Inferior parietal cortex (tissue), 1 donor: ENCODE data around the gene EN2.

Experiments
- DNase-seq: peaks from one replicate; pipeline ENCODE4 v3.0.0-alpha.2; 2016; ENCODE audit errors: extremely low spot score

Gene EN2

DNA sequence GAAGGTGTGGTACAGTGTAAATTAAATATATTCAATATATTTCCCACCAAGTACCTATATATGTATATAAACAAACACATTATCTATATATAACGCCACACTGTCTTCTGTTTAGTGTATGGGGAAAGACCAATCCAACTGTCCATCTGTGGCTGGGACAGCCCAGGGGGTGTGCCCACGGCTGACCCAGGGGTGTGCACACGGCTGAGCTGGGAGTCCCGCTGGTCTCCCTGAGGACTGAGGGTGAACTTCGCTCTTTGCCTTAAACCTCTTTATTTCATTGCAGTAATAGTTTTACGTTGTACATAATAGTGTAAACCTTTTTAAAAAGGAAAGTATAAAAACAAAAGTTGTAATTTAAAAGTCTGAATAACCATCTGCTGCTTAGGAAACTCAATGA lies 6.3 kb downstream of the EN2 start:
- no peak for DNase-seq

DNA sequence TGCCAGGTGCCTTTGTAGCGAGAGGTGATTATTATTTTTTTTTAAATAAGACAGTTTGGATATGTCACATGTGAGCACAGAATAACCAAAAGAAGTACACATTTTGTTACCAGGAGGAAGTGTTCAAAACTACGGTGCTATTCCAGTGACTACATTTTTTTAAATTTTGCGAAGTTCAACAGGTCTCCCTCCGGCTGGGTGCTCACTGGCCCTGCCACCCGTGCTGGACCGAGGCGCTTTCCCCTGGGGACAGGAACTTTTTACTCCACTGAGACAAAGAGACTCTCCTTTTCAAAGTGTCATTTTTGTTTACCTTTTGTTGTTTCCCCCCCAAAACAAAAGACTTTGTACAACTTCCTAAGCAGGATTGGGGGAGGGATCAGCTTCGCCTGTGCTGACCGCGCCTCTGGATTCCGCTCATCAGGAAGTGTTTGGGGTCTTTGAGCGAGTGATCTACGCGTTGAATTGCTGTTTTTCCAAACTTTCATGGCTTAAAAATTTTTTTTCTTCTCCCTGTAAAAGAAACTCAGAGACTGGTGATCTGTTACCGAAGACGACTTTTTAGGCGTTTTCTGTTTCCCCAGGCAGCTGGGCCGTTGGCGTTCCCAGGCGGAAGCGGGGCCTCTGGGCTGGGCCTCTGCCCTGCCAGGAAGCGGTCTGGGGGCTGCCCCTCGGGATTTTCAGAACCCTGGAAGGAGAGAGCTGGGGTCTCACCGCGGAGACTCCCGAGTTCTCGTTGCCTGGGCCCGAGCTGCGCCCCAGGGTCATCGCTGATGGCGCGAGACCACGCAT lies 7.2 kb downstream of the EN2 start:
- no peak for DNase-seq

GRCh38 chr7:155465761-155466141 lies 7.8 kb downstream of the EN2 start:
- DNase-seq = no peak

GRCh38 chr7:155466142-155466813 lies 8.3 kb downstream of the EN2 start:
- DNase-seq = no peak

- no peak for DNase-seq
These were observed 9.1 kb downstream of the EN2 start for GRCh38 chr7:155466814-155467733.

DNA sequence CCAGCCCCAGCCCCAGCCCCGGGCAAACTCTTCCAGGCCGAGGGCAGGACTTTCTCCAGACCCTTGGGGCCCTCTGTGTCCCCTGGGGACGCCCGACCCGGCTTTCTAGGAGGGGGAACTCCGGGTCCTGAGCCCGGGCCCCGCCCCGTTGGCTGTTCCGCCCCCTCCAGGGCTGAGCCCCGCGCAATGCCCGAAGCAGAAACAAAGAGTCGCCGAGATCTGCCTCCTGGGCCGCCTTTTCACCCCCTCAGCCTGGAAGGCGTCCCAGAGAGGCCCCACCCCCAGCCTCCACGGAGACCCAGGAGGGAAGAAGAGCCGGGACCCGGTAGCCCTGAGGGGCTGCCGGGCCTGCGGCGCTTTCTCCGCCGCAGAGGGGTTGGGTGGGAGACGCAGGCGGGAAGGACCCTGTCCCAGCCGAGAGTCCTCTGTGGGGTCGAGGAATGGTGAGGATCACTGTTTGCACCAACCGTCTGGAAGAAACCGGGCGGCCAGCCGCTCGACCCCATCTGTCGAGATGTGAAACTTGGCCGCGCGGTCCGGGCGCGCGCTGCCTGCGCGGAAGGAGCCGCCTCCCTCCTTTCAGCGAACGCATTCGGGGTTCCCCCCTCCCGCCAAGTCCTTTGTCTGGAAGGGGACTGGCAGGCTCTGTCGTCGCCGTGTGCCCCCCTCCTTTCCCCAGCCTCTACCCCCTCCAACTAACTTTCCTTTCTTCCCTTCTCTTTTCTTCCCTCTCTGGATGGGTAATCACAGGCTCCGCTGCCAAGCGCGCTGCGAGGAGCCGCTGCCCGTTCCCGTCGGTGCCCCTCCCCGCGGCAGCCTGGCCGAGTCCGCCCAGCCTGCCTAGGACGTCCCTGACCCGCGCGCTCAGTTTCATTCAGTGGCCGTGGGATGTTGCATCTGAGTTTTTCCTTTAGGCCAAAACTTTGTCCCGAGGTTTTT lies 10.2 kb downstream of the EN2 start:
- no peak for DNase-seq

GRCh38 chr7:155468785-155469148 lies 10.8 kb downstream of the EN2 start:
- no peak for DNase-seq

GRCh38 chr7:155469311-155470185 lies 11.6 kb downstream of the EN2 start:
- no peak for DNase-seq

DNA sequence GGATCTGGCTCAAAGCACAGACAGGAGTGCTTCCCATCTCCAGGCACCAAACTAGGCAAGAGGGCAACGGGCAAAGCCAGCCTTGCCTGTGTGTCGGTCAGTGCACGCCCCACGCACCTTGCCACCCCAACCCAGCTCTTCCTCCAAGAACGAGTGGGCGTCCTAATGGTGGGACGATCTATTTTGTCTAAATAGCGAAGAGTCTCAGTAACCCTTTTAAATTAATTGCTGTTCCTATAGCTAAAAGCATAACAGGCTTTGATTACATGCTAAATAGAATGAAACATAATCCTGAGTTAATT lies 12.2 kb downstream of the EN2 start:
- DNase-seq = no peak

GRCh38 chr7:155470686-155471638 lies 13.0 kb downstream of the EN2 start:
- no peak for DNase-seq

GRCh38 chr7:155471718-155472117 lies 13.8 kb downstream of the EN2 start:
- DNase-seq = no peak

DNA sequence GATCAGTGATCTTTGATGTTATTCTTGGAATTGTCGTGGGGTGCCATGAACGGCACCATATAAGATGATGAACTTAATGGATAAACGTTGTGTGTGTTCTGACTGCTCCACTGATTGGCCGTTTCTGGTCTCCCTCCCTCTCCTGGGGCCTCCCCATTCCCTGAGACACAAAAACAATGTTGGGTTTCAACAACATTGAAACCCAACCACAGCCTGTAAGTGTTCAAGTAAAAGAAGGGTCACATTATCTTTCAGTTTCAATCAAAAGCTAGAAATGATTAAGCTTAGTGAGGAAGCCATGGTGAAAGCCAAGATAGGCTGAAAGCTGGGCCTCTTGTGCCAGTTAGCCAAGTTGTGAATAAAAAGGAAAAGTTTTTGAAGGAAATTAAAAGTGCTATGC lies 19.5 kb downstream of the EN2 start:
- no peak for DNase-seq

- no peak for DNase-seq
These were observed 23.8 kb downstream of the EN2 start for GRCh38 chr7:155481764-155482163.

DNA sequence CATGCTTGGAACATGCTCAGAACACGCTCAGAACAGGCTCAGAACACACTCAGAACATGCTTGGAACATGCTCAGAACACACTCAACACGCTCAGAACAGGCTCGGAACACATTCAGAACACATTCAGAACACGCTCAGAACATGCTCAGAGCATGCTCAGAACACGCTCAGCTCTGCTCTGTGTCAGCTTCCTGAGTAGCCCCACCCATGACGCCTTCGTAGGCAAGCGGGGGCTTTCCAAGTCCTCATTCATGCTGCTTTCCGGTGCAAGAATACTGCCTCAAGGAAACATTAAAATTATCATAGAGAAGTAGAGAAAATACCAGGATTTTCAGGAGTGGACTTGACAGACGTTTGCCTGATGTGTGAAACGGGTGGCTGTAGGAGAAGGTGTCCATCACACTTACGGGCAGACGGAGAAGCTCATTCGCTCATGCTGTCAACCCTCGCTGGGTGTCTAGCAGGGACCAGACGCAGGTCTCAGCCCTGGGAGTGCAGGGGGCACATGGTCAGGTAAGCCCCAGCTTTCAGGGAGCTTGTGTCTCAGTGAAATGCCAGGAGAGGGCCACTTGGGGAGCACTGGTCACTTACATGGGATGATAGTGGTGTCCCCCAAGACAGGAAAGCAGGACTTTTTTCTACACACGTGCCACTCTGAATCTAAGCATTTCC lies 24.7 kb downstream of the EN2 start:
- no peak for DNase-seq

GRCh38 chr7:155483245-155483644 lies 25.3 kb downstream of the EN2 start:
- no peak for DNase-seq

DNA sequence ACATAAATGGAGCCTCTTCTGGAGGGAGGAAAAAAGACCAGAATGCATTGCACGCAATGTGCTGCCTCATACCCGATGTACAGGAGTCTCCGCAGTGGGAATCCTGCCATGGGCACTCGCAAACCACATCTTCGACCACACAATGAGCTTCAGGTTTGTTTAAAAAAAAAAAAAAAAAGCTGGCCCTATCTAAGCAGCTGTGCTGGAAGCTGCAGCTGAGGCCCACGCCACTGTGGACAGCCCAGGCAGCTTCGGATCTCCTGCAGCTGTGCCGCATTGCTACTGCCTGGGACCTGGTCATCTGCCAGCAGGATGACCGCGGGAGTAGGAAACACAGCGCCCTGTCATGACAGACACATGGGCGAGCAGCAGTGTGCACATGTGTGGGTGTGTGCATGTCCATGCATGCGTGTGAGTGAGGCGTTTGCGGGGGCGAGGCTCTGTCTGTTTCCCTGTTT lies 26.0 kb downstream of the EN2 start:
- DNase-seq = no peak

DNA sequence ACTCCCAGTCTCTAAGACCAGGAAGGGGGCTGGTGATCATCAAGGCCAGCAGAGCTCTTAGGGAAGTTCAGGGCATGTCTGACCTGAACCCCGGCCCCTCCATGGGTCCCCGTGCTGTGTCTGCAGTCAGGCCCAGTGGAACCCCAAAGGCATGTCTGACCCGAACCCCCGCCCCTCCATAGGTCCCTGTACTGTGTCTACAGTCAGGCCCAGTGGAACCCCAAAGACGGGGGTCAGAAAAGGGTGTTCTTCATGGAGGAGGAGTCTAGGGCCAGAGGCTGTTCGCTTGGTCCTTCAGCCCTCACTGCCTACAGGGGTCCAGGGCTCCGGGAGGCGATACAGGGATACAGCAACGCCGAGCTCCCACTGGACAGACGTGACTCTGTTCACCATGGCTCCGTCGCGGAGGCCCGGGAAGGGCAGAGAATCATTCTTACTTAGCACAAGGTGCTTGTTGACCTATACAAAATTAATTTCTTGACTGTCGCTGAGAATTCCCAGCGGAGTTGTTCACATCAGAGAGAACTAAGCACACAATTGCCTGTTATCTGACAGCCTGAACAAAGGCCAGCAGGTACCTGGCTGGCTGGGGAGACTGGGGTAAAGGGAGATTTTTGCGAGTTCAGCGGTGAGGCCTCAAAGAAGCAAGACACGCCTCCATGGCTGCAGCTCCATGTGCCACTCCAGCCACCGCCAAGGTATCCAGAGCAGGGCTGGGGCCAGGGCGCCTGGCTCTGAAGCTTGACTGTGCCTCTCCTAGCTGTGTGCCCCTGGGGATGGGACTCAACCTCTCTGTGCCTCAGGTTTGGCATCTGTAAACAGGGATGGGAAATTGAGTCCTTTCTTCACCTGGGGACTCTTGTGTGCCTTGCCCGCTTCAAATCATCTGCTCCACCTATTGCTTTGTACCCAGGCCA lies 26.8 kb downstream of the EN2 start:
- DNase-seq = no peak
